Fibroblast of villous mesenchyme (primary cell): Measurements from ENCODE around the gene RTN4. TPM values are rescaled to one million over a fixed set of nuclear protein-coding genes. Genes with fewer than 3 reads are reported as not detected.

ENCODE experiments used
- DNase-seq: peaks from one replicate; pipeline ENCODE4 v3.0.0-alpha.2; 2010; ENCODE audit warnings: low read depth
- H3K4me3 ChIP-seq: 2 replicates; pipeline ENCODE4 v1.5.1; 2011; ENCODE audit warnings: low read depth, mild to moderate bottlenecking, low read length
- total RNA-seq: library from RNA; depleted of rRNA; stranded (reverse); fragments of >200 nt; gene quantifications from 2 replicates; pipeline ENCODE4 v1.2.3, GENCODE V29; 2012
- TF ChIP-seq, protein P1 (sequence below): IDR thresholded peaks from 2 replicates; pipeline ENCODE4 v1.5.1; 2012; ENCODE audit warnings: low read depth, mild to moderate bottlenecking, low read length; ENCODE audit not compliant: insufficient read depth

RTN4 gene
- total RNA-seq, 1 donor = 262 TPM

DNA sequence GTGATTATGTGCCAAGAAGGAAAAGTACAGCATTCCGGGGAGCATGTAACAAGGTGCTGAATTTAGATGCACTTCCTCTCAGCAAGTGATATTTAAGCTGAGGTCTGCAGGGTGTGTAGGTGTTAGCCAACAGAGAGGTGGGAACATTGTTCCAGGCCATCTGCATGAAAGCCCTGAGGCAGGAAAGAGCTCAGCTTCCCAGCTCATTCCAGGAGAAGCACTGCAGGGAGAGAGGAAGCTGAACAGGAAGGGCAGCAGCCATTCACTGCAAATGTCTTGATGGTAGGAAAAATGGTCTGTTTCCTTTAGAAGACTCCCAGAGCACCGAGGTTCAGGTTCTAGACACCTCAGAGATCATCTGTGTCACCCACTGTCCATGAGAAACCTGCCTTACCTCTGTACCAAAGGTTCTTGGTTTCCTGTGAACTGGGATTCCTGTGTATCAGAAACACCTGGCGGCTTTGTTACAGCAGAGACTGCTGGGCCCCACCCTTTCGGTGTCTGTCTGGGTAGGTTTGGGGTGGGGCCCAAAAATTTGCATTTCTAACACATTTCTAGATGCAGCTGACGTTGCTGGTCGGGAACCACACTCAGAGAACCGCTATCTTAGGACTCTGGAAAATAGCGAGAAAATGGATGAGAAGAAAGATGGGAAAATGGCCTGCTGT lies 84.0 kb downstream of the RTN4 start:
- no peak overlapping the region for H3K4me3 ChIP-seq
- TF ChIP-seq, protein P1, sequence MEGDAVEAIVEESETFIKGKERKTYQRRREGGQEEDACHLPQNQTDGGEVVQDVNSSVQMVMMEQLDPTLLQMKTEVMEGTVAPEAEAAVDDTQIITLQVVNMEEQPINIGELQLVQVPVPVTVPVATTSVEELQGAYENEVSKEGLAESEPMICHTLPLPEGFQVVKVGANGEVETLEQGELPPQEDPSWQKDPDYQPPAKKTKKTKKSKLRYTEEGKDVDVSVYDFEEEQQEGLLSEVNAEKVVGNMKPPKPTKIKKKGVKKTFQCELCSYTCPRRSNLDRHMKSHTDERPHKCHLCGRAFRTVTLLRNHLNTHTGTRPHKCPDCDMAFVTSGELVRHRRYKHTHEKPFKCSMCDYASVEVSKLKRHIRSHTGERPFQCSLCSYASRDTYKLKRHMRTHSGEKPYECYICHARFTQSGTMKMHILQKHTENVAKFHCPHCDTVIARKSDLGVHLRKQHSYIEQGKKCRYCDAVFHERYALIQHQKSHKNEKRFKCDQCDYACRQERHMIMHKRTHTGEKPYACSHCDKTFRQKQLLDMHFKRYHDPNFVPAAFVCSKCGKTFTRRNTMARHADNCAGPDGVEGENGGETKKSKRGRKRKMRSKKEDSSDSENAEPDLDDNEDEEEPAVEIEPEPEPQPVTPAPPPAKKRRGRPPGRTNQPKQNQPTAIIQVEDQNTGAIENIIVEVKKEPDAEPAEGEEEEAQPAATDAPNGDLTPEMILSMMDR = no peak
- DNase-seq = no peak

DNA sequence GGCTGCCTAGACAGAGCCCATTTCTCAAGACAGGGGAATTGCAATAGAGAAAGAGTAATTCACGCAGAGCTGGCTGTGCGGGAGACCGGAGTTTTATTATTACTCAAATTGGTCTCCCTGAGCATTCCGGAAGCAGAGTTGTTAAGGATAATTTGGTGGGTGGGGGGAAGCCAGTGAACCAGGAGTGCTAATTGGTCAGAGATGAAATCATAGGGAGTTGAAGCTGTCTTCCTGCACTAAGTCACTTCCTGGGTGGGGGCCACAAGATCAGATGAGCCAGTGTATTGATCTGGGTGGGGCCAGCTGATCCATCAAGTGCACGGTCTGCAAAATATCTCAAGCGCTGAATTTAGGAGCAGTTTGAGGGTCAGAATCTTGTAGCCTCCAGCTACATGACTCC lies 84.8 kb downstream of the RTN4 start:
- no peak overlapping the region for H3K4me3 ChIP-seq
- TF ChIP-seq, protein P1 = no peak
- no peak for DNase-seq

DNA sequence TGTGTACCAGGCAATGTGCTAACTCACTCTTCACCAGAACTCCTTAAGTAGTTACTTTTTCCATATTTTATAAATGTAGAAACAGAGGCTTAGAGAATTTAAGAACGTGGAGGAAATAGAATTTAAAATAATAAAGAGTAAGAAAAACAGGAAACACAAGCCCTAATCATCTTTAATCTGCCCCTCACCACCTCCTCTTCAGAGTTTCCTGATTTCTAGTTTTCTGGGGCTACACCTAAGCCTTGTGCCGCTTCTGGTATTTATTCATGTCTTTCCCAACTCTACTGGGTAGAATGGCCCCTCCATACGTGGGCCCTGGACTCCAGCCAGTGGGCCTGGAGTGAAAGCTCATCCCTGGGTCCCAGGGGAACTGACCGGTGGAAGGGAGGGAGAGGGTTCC lies 85.4 kb downstream of the RTN4 start:
- DNase-seq = no peak

DNA sequence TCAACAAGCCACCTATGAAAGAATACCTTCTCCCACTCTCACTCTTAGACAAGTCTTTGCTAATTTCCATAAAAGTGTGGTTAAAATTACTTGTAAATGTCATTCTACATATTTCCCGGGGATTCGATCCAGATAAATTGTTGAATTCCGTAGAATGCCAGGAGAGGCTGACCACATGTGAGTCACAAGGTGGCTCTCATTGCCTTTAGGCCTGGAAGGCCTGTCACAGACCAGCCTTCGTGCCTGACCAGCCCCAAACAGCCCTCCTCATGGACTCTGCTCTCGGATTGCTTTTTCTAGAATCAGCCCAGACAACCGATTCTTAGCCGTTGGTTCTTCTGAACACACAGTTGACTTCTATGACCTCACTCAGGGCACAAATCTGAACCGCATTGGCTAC lies 86.0 kb downstream of the RTN4 start:
- DNase-seq = no peak
- TF ChIP-seq, protein P1 = no peak
- H3K4me3 ChIP-seq = no peak overlapping the region

More for the DNA sequence above, 85.4 kb downstream of the RTN4 start:
- no peak overlapping the region for H3K4me3 ChIP-seq
- TF ChIP-seq, protein P1 = no peak

DNA sequence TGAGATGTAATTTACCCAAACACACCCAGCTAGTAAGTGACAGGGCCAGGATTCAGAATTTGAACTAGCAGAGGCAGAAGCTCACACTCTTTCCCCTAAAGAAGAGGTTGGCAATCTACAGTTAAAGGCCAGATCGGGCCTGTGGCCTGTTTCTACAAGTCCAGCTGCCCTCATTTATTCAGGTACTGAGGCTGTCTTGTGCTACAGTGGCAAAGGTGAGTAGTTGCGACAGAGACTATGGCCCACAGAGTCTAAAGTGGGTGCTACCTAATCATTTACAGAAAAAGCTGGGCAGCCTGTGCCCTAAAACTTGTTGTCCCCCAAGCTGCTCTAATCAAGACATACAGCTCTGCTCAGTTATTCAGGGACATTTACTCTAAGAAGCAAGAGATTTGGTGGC lies 86.8 kb downstream of the RTN4 start:
- no peak for DNase-seq
- no peak overlapping the region for H3K4me3 ChIP-seq
- TF ChIP-seq, protein P1 = no peak

DNA sequence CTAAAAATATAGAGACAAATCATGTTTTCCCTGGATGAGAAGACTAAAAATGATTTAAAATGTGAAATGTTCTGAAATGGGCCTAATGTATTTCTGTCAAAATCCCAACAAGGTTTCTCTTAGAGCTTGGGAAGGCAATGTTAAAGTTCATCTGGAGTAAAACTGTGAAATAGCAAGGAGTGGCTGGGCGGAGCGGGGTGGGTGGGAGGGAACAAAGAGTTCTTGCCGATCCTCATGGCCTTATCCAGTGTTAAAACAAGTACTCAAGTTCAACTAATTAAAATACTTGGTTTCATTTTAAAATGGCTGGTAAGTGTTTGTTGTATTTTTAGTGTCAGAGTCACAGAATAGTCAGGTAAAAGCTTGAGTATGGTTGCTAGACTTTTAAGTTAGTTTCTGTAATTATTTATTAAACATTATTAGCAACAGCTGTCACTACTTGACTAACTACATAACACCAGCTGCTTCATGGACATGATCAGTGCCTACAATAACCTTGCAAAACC lies 87.3 kb downstream of the RTN4 start:
- DNase-seq = no peak
- H3K4me3 ChIP-seq = no peak overlapping the region

More for the DNA sequence above, 87.3 kb downstream of the RTN4 start:
- TF ChIP-seq, protein P1 = no peak
